ENCODE results near the gene RPL36A. TPM values are rescaled to one million over a fixed set of nuclear protein-coding genes. Genes with fewer than 3 reads are reported as not detected.

RPL36A gene
- polyA plus RNA-seq, 1 of the 3 experiments (the other 2 are of a cell fraction): 3,417 TPM

GRCh38 chrX:101391831-101392230 lies 1.0 kb downstream of the RPL36A start (continued):
- TF ChIP-seq PBX3 (IDR thresholded peaks at IDR 0.05) (no peak), RCOR1 (IDR thresholded peaks at IDR 0.05; ENCODE audit: low read length) (no peak), TEAD4 (IDR thresholded peaks at IDR 0.05; ENCODE audit: borderline replicate concordance, insufficient read depth) (no peak), FOXM1 (IDR thresholded peaks at IDR 0.05; ENCODE audit: low read depth) (no peak), FOXJ3 (CRISPR knock-in tag; IDR thresholded peaks at IDR 0.05) (no peak), CTCF (IDR thresholded peaks at IDR 0.05) (no peak), FOSL2 (IDR thresholded peaks at IDR 0.05; ENCODE audit: borderline replicate concordance, low read depth) (no peak)

- H4K20me1 ChIP-seq (ENCODE audit: insufficient read depth): peaks cover 5% of the 10 kb centered on the region
- no peak overlapping the region for H3K9ac ChIP-seq
- TF ChIP-seq POLR2AphosphoS5 (IDR thresholded peaks at IDR 0.05; ENCODE audit: low read depth, low read length) (peak; percentile 2; the same call in 1 of the 2 replicates), YY1 (IDR thresholded peaks at IDR 0.05; ENCODE audit: low read depth) (no peak), RXRA (IDR thresholded peaks at IDR 0.05; ENCODE audit: borderline replicate concordance, low read depth) (no peak)
- DNase-seq: no peak
- no peak overlapping the region for H2AFZ ChIP-seq (ENCODE audit: low read depth)
- ChIA-PET POLR2A (no interaction called here), CTCF (no interaction called here)
- H3K36me3 ChIP-seq (replicated peaks in 1 of 2; ENCODE audit: control insufficient read depth in 1 of 2, insufficient read depth in 2 of 2, low read length in 1 of 2): peaks cover 35 to 37% of the 10 kb centered on the region in 2 experiments
- H3K9me3 ChIP-seq: no peaks in the 10 kb centered on the region
- no peaks in the 10 kb centered on the region for H3K27me3 ChIP-seq (ENCODE audit: insufficient read depth)
- H3K79me2 ChIP-seq (ENCODE audit: insufficient read depth): peaks cover 22% of the 10 kb centered on the region; the same call in 1 of the 2 replicates
- H3K9me2 ChIP-seq: no peaks in the 10 kb centered on the region
- peaks cover 8 to 10% of the 10 kb centered on the region in 2 experiments; a peak in 3 of 4 replicates for H3K4me1 ChIP-seq (ENCODE audit: control insufficient read depth in 1 of 2, insufficient read depth in 2 of 2, low read depth in 1 of 2, low read length in 1 of 2)
- peak overlapping the region in 1 of 2 experiments; percentile 23; a peak in 1 of 4 replicates for H3K27ac ChIP-seq (ENCODE audit: low read depth in 2 of 2, low read length in 1 of 2)
- no peak overlapping the region; a peak in 1 of 4 replicates for H3K4me3 ChIP-seq (ENCODE audit: low read depth in 2 of 2, low read length in 1 of 2)
- peak overlapping the region; percentile 77; the same call in 1 of the 2 replicates for H3K4me2 ChIP-seq
- 92% methylated on average over 11 of the region's 11 CpGs for WGBS (ENCODE audit: low lambda C conversion rate)
- peaks cover 39% of the 10 kb centered on the region for H3F3A ChIP-seq (replicated peaks; ENCODE audit: insufficient read depth)
Measured at GRCh38 chrX:101393530-101394305, 2.9 kb downstream of the RPL36A start.

GRCh38 chrX:101394372-101394771 lies 3.6 kb downstream of the RPL36A start:
- DNase-seq: no peak
- Histone ChIP-seq H3K4me1 (ENCODE audit: control insufficient read depth in 1 of 2, insufficient read depth in 2 of 2, low read depth in 1 of 2, low read length in 1 of 2) (peaks cover 8 to 10% of the 10 kb centered on the region in 2 experiments; a peak in 3 of 4 replicates), H2AFZ (ENCODE audit: low read depth) (no peak overlapping the region), H3K36me3 (replicated peaks in 1 of 2; ENCODE audit: control insufficient read depth in 1 of 2, insufficient read depth in 2 of 2, low read length in 1 of 2) (peaks cover 35 to 37% of the 10 kb centered on the region in 2 experiments), H3K27ac (ENCODE audit: low read depth in 2 of 2, low read length in 1 of 2) (no peak overlapping the region), H3K4me3 (ENCODE audit: low read depth in 2 of 2, low read length in 1 of 2) (no peak overlapping the region), H4K20me1 (ENCODE audit: insufficient read depth) (peaks cover 5% of the 10 kb centered on the region), H3K79me2 (ENCODE audit: insufficient read depth) (peaks cover 22% of the 10 kb centered on the region; the same call in 1 of the 2 replicates), H3K4me2 (no peak overlapping the region), H3K9me2 (no peaks in the 10 kb centered on the region), H3K9ac (no peak overlapping the region), H3K9me3 (no peaks in the 10 kb centered on the region), H3F3A (replicated peaks; ENCODE audit: insufficient read depth) (peaks cover 39% of the 10 kb centered on the region), H3K27me3 (ENCODE audit: insufficient read depth) (no peaks in the 10 kb centered on the region)
- no peak for TF ChIP-seq RXRA (IDR thresholded peaks at IDR 0.05; ENCODE audit: borderline replicate concordance, low read depth)
- TF ChIP-seq MEF2A (IDR thresholded peaks at IDR 0.05; ENCODE audit: borderline replicate concordance, low read depth): no peak
- no peak for TF ChIP-seq MXI1 (IDR thresholded peaks at IDR 0.05; ENCODE audit: low read depth, low read length)
- no peak for TF ChIP-seq EP300 (IDR thresholded peaks at IDR 0.05; ENCODE audit: borderline replicate concordance in 1 of 2, low read depth in 1 of 2, low read length in 1 of 2)
- no peak for TF ChIP-seq CHD2 (IDR thresholded peaks at IDR 0.05; ENCODE audit: low read length, partially characterized antibody)
- TF ChIP-seq ZBTB33 (IDR thresholded peaks at IDR 0.05; ENCODE audit: borderline replicate concordance, low read depth): no peak
- no peak for TF ChIP-seq EZH2phosphoT487 (IDR thresholded peaks at IDR 0.05; ENCODE audit: borderline replicate concordance, low read depth)
- CTCF ChIA-PET: no interaction called here
- POLR2A ChIA-PET: interaction anchor here (1.2 kb wide), 1 partner anchor 10 kb away, joined by 3 read pairs; no protein-coding TSS in a partner anchor

All from SK-N-SH (cell line).